ENCODE data around the gene COX5B. TPM values are rescaled to one million over a fixed set of nuclear protein-coding genes. Genes with fewer than 3 reads are reported as not detected.

The COX5B gene
- total and polyA plus RNA-seq, 3 experiments from 2014 or later: 197 to 334 (median 205) TPM

DNA sequence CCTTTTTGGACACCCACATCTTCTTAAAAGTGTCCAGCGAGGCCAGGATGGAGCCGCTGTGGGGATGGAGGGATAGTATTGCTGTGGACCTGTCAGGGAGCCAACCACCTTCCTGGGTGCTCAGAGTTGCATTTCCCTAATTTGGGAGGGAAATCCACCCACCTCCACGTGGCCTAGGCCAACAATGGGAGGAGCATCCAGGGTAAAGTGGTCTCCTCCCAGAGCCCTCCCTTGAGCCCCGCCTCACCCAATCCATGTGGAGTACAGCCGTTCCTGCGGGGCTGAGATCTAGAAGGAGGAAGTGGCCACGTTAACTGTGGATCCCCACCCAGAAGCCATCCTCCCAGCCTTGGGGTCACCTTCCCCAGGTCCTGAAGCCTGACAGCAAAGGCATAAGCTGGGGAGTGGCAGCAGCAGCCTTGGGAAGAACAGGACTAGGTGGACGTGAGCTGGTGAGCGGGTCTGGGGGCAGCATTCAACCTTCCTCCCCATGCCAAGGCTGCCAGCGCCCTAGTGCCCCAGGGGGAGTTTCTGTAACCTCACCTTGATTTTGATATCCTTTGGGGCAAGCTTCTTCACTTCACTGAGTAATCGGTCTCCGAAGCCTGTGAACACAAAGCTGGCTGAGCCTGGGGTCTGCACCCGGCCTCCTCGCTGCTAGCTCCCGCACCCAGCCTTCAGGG, 11.2 kb downstream of the COX5B start:
- Histone ChIP-seq H3K4me3 (ENCODE audit: low read length) (no peak overlapping the region), H3K36me3 (ENCODE audit: insufficient read depth, low read length) (peaks cover 23% of the 10 kb centered on the region), H3K27ac (ENCODE audit: low read depth, low read length) (no peak overlapping the region), H3K4me1 (ENCODE audit: insufficient read depth, low read length) (peaks cover 11% of the 10 kb centered on the region), H3K9me3 (ENCODE audit: low read length) (no peaks in the 10 kb centered on the region), H3K27me3 (ENCODE audit: insufficient read depth, low read length, poor library complexity, severe bottlenecking) (no peaks in the 10 kb centered on the region)
- Mint-ChIP-seq H3K4me1 (peaks cover 10 to 20% (median 17%) of the 10 kb centered on the region in 3 donors), H3K27ac (no peak overlapping the region), H3K4me3 (peak overlapping the region in 1 of 7 donors; percentile 8), H3K36me3 (peaks cover 0 to 54% (median 8%) of the 10 kb centered on the region in 3 donors), H3K9me3 (no peaks in the 10 kb centered on the region), H3K27me3 (no peaks in the 10 kb centered on the region)
- ChIA-PET POLR2A (no interaction called here), CTCF (no interaction called here)
- no peak for DNase-seq

GRCh38 chr2:97657986-97658690, 12.3 kb downstream of the COX5B start:
- peak overlapping the region in 1 of 7 donors; percentile 34 for H3K4me3 Mint-ChIP-seq
- ChIA-PET POLR2A (no interaction called here), CTCF (no interaction called here)
- H3K9me3 Mint-ChIP-seq: no peaks in the 10 kb centered on the region
- H3K27me3 ChIP-seq (ENCODE audit: insufficient read depth, low read length, poor library complexity, severe bottlenecking): no peaks in the 10 kb centered on the region
- H3K36me3 Mint-ChIP-seq: peaks cover 0 to 61% (median 8%) of the 10 kb centered on the region in 3 donors
- H3K9me3 ChIP-seq (ENCODE audit: low read length): no peaks in the 10 kb centered on the region
- no peak overlapping the region for H3K27ac ChIP-seq (ENCODE audit: low read depth, low read length)
- H3K4me1 ChIP-seq (ENCODE audit: insufficient read depth, low read length): peaks cover 22% of the 10 kb centered on the region
- H3K4me3 ChIP-seq (ENCODE audit: low read length): no peak overlapping the region
- peaks cover 21 to 30% (median 26%) of the 10 kb centered on the region in 3 donors for H3K4me1 Mint-ChIP-seq
- peaks cover 23% of the 10 kb centered on the region for H3K36me3 ChIP-seq (ENCODE audit: insufficient read depth, low read length)
- DNase-seq: no peak
- H3K27ac Mint-ChIP-seq: no peak overlapping the region
- H3K27me3 Mint-ChIP-seq: no peaks in the 10 kb centered on the region

DNA sequence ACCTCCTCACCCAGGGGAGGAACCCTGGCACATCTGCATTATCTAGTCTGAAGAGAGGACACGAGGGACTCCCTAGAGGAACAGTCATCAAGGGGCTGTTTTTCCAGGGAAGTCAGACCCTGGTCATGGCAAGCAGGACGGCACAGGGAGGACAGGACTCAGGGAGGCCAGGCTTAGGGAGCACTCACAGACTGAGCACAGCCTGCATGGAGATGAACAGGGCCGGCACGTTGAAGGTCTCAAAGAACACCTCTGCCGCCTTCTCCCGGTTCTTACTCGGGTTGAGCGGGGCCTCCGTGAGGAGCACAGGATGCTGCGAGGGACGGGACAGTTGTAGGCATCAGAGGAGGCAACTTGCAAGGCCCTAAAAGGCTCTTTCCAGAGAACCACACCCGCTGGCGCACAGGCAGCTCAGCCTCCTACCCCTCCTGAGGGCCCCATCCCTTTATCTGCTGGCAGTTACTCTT, 12.9 kb downstream of the COX5B start:
- H3K27ac Mint-ChIP-seq: no peak overlapping the region
- H3K4me1 Mint-ChIP-seq: peaks cover 22 to 32% (median 26%) of the 10 kb centered on the region in 3 donors
- peaks cover 0 to 63% (median 6%) of the 10 kb centered on the region in 3 donors for H3K36me3 Mint-ChIP-seq

DNA sequence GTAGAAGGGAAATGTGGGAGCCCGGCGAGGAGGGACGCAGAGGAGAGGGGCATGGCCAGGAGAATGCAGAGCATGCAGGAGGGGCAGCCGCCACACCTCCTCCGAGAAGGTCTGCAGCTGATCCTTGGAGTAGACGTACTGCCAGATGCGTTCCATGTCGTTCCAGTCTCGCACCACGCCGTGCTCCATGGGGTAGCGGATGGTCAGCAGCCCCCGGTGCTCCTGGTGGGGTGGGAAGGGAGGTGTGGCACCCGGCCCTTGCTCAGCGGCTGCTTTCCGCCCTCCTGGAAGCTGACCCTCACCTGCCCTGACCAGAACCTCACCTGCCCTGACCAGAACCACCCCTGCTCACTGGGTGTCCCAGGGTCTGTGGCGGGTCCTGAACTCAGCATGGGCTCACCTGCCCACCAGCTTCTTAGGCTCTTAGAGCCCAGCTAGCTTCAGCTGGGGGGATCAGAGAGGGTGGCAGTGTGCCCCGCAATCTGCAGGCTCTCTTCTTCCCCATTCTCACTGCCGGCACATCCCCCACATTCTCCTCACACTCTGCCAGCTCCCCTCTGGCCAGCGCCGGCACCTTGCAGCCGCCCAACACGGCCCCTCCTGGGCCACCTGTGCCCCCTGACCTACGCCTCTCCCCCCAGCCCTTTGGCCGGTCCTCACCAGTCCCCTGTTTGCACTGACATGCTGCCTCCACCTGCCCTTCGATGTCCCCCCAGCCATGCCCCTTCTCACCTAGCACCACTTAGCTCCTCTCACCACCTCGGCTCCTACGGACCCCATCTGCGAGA, 13.6 kb downstream of the COX5B start:
- H3K36me3 Mint-ChIP-seq: peaks cover 0 to 62% (median 3%) of the 10 kb centered on the region in 3 donors

More for the DNA sequence above, 12.9 kb downstream of the COX5B start:
- H3K36me3 ChIP-seq (ENCODE audit: insufficient read depth, low read length): peaks cover 23% of the 10 kb centered on the region
- ChIA-PET POLR2A (no interaction called here), CTCF (no interaction called here)
- no peaks in the 10 kb centered on the region for H3K9me3 ChIP-seq (ENCODE audit: low read length)
- H3K27ac ChIP-seq (ENCODE audit: low read depth, low read length): no peak overlapping the region
- H3K4me3 ChIP-seq (ENCODE audit: low read length): no peak overlapping the region
- no peaks in the 10 kb centered on the region for H3K27me3 ChIP-seq (ENCODE audit: insufficient read depth, low read length, poor library complexity, severe bottlenecking)
- H3K4me3 Mint-ChIP-seq: peak overlapping the region in 1 of 7 donors; percentile 40
- H3K4me1 ChIP-seq (ENCODE audit: insufficient read depth, low read length): peaks cover 22% of the 10 kb centered on the region
- no peak for DNase-seq
- no peaks in the 10 kb centered on the region for H3K9me3 Mint-ChIP-seq
- H3K27me3 Mint-ChIP-seq: no peaks in the 10 kb centered on the region

GRCh38 chr2:97660044-97660774, 14.3 kb downstream of the COX5B start:
- Histone ChIP-seq H3K9me3 (ENCODE audit: low read length) (no peaks in the 10 kb centered on the region), H3K4me1 (ENCODE audit: insufficient read depth, low read length) (peaks cover 29% of the 10 kb centered on the region), H3K4me3 (ENCODE audit: low read length) (no peak overlapping the region), H3K27me3 (ENCODE audit: insufficient read depth, low read length, poor library complexity, severe bottlenecking) (no peaks in the 10 kb centered on the region), H3K36me3 (ENCODE audit: insufficient read depth, low read length) (peaks cover 23% of the 10 kb centered on the region), H3K27ac (ENCODE audit: low read depth, low read length) (no peak overlapping the region)
- CTCF ChIA-PET: interaction anchor here (1.2 to 8.4 kb wide), 3 partner anchors 10 to 38 kb away, joined by 4 to 66 read pairs (median 5); partner anchors contain the start of gene COX5B
- Mint-ChIP-seq H3K27ac (peak overlapping the region in 3 of 8 donors; percentile 26 to 99 (median 78)), H3K4me3 (peak overlapping the region in 2 of 7 donors; percentile 26 to 30), H3K4me1 (peaks cover 28 to 39% (median 32%) of the 10 kb centered on the region in 3 donors), H3K27me3 (no peaks in the 10 kb centered on the region), H3K36me3 (peaks cover 0 to 59% (median 2%) of the 10 kb centered on the region in 3 donors), H3K9me3 (no peaks in the 10 kb centered on the region)
- DNase-seq: no peak
- POLR2A ChIA-PET: interaction anchor here (0.6 to 1.4 kb wide), 3 partner anchors 13 to 70 kb away, joined by 3 to 10 read pairs (median 6); partner anchors contain the start of gene COX5B

More for the DNA sequence above, 13.6 kb downstream of the COX5B start:
- H3K27ac ChIP-seq (ENCODE audit: low read depth, low read length): no peak overlapping the region
- ChIA-PET CTCF (interaction anchor here (1.4 to 8.4 kb wide), 2 partner anchors 13 to 39 kb away, joined by 4 to 66 read pairs; partner anchors contain the start of gene COX5B), POLR2A (interaction anchor here (1.4 kb wide), 1 partner anchor 14 kb away, joined by 6 read pairs; the partner anchor contains the start of gene COX5B)
- no peak overlapping the region for H3K4me3 ChIP-seq (ENCODE audit: low read length)
- H3K4me1 Mint-ChIP-seq: peaks cover 22 to 32% (median 27%) of the 10 kb centered on the region in 3 donors
- no peak overlapping the region for H3K27ac Mint-ChIP-seq
- no peaks in the 10 kb centered on the region for H3K27me3 Mint-ChIP-seq
- peaks cover 22% of the 10 kb centered on the region for H3K4me1 ChIP-seq (ENCODE audit: insufficient read depth, low read length)
- peaks cover 23% of the 10 kb centered on the region for H3K36me3 ChIP-seq (ENCODE audit: insufficient read depth, low read length)
- peak overlapping the region in 1 of 7 donors; percentile 40 for H3K4me3 Mint-ChIP-seq
- no peaks in the 10 kb centered on the region for H3K9me3 ChIP-seq (ENCODE audit: low read length)
- H3K9me3 Mint-ChIP-seq: no peaks in the 10 kb centered on the region
- H3K27me3 ChIP-seq (ENCODE audit: insufficient read depth, low read length, poor library complexity, severe bottlenecking): no peaks in the 10 kb centered on the region
- no peak for DNase-seq

GRCh38 chr2:97660775-97661389, 15.0 kb downstream of the COX5B start:
- ChIA-PET CTCF (interaction anchor here (1.2 to 8.4 kb wide), 3 partner anchors 10 to 37 kb away, joined by 4 to 66 read pairs (median 5); partner anchors contain the start of gene COX5B), POLR2A (interaction anchor here (0.9 to 1.4 kb wide), 2 partner anchors 14 to 15 kb away, joined by 3 to 6 read pairs; partner anchors contain the start of gene COX5B)
- DNase-seq: no peak
- Histone ChIP-seq H3K4me1 (ENCODE audit: insufficient read depth, low read length) (peaks cover 30% of the 10 kb centered on the region), H3K27ac (ENCODE audit: low read depth, low read length) (no peak overlapping the region), H3K36me3 (ENCODE audit: insufficient read depth, low read length) (peaks cover 23% of the 10 kb centered on the region), H3K9me3 (ENCODE audit: low read length) (no peaks in the 10 kb centered on the region), H3K27me3 (ENCODE audit: insufficient read depth, low read length, poor library complexity, severe bottlenecking) (no peaks in the 10 kb centered on the region), H3K4me3 (ENCODE audit: low read length) (no peak overlapping the region)
- Mint-ChIP-seq H3K4me3 (peak overlapping the region in 3 of 7 donors; percentile 32 to 45 (median 44)), H3K36me3 (peaks cover 0 to 59% (median 2%) of the 10 kb centered on the region in 3 donors), H3K27ac (peak overlapping the region in 1 of 8 donors; percentile 99), H3K4me1 (peaks cover 31 to 43% (median 32%) of the 10 kb centered on the region in 3 donors), H3K27me3 (no peaks in the 10 kb centered on the region), H3K9me3 (no peaks in the 10 kb centered on the region)
